ENCODE data around the gene PRKCZ.

PRKCZ gene

DNA sequence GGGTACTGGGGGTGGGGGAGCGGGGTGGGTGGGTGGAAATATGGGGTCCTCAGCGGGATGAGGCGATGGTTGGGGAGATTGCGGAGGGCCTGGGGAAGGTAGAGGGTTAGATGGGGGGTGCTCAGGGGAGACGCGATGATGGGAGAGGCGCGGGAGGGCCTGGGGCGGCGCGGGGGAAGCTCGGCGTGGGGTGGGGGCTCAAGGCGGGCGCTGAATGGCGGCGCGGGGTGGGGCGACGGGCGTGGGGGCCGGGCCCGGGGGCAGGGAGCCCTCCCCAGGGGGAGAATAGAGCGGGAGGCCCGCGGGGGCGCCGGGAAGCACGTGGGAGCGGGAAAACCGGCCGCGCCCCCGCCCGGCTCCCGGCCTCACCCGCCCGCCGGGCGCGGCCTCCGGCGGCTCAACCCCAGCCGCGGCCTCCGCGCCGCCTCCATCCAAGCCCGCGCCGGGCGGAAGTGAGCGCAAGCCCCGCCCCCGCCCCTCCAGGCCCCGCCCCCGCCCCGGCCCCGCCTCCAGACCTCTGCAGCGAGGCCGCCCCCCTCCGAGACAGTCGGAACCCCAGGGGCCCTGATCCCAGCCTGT lies 144.2 kb downstream of the PRKCZ start, which contains the start of gene FAAP20:
Gene FAAP20, minus strand, starts transcription at position 454 of the 579 bp plus-strand sequence. Its CDS starts 23 bp downstream, at position 431.
- peak; percentile 54 to 65 for DNase-seq (ENCODE audit: low read depth in 2 of 2)

- peak; percentile 80 to 84 for DNase-seq (ENCODE audit: low read depth in 2 of 2)
These were observed 144.9 kb downstream of the PRKCZ start for GRCh38 chr1:2194898-2195673.

DNA sequence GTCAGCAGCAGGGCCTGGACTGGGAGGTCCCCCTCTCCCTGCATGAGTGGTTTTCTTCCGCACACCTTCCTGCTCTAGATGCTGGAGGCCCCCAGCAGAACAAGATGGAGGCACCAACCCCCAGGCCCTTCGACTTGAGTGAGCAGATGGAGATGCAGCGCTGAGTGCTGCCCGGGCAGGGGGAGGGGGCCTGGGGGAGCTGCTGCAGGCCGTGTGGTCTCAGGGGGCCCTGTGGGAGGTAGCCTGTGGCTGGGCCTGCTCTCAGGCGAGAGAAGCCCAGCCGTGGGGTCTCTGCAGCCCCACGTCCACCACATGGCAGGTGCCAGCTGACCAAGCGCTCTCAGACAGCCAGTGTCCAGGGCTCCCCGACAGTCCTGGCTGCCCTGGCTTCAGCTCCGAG lies 145.6 kb downstream of the PRKCZ start:
- DNase-seq (ENCODE audit: low read depth in 2 of 2): no peak

- DNase-seq (ENCODE audit: low read depth in 2 of 2): no peak
These were observed 146.9 kb downstream of the PRKCZ start for GRCh38 chr1:2196901-2197638.

GRCh38 chr1:2197707-2198165 lies 147.5 kb downstream of the PRKCZ start:
- no peak for DNase-seq (ENCODE audit: low read depth in 2 of 2)

DNA sequence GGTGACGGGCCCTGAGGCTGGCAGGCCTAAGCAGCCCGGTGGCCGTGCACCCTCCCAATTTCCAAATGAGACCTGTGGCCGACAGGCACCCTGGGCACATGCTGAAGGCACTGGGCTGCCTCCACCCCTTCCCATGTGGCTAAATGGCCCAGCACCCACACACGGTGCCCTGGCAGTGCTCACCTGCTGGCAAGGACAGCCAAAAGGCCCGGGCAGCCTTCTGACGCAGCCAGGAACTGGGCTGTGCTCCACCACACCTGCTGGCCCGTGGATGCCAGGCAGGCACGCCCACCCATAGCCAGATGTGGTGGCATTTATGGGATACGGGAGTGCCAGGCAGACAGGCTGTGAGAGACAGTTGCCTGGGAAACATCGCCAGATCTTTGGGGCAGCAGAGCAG lies 148.4 kb downstream of the PRKCZ start:
- no peak for DNase-seq (ENCODE audit: low read depth in 2 of 2)

DNA sequence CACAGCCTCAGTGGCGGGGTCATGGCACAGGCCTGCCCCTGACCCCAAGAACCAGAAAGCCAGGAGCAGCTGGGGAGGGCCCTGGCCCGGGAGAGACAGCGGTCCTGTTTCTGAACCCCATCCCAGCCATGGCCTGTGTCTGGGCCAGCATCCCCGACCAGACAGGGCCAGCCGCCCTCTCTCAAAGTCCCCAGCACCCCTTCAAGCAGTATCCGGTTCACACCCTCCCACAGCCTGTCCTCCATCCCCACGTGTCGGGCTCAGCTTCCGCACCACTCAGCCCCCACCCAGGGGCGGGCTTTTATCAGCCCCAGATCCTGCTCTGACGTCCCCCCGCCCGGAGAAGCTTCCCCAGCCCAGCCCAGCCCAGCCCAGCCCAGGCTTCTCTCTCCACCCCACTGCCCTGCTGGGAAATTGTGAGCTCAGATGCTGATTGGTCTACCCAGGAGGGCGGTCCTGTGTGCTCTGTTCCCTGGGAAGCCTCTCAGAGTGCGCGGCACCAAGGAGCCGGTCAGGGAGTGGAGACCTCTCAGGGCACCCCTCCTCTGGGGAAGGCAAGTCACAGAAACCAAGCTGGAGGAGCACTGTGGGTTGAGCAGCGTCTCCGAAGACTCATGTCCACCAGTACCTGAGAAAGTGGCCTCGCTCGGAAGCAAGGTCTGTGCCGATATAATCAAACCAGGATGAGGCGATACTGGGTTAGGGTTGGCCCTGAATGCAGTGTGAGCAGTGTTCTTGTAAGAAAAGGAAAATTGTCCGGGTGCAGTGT lies 149.0 kb downstream of the PRKCZ start:
- peak; percentile 76 to 78 for DNase-seq (ENCODE audit: low read depth in 2 of 2)

DNA sequence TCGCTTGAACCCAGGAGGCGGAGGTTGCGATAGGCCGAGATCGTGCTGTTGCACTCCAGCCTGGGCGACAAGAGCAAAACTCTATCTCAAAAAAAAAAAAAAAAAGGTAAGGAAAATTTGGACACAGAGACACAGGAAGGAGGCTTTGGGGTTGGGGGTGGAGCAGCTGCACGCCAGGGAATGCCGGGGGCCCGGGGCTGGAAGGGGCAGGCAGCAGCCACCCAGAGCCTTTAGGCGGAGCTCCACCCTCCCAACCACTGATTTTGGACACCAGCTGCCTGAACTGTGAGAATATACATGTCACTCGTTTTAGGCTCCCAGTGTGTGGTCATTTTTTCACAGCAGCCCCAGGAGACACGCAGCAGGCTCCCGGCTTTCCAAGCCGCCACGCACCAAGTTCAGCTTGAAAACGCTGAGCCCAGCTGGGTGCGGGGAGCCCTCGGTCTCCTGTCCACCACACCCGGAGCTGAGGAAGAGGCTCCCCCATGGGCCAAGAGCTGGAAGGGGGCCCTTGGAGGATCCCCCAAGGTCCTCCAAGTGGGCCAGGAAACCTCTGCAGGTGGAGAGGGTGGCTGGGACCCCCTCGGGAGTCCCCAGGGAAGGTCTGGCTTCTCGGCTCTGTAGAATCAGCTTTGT lies 150.2 kb downstream of the PRKCZ start:
- no peak for DNase-seq (ENCODE audit: low read depth in 2 of 2)

- no peak for DNase-seq (ENCODE audit: low read depth in 2 of 2)
These were observed 150.9 kb downstream of the PRKCZ start for GRCh38 chr1:2201062-2201461.

DNA sequence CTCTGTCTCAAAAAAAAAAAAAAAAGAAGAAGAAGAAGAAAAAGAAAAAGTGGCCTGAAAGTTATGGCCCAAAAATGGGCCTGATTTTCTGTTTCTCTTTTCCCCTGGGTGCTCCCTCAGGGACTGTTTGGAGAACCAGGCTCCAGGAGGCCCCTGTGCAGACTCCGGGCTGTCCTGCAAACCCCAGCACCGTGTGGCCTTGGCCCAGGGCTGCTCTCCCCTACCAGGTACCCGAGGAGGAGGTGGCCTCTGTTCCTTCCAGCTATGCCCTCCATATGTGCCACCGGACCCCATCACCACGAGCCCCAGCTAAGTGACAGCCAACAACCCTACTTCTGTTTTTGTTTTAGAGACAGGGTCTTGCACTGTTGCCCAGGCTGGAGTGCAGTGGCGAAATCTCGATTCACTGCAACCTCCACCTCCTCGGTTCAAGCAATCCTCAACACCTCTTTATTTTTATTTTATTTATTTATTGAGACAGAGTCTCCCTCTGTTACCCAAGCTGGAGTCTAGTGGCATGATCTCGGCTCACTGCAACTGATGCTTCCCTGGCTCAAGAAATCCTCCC lies 151.9 kb downstream of the PRKCZ start:
- no peak for DNase-seq (ENCODE audit: low read depth in 2 of 2)

DNA sequence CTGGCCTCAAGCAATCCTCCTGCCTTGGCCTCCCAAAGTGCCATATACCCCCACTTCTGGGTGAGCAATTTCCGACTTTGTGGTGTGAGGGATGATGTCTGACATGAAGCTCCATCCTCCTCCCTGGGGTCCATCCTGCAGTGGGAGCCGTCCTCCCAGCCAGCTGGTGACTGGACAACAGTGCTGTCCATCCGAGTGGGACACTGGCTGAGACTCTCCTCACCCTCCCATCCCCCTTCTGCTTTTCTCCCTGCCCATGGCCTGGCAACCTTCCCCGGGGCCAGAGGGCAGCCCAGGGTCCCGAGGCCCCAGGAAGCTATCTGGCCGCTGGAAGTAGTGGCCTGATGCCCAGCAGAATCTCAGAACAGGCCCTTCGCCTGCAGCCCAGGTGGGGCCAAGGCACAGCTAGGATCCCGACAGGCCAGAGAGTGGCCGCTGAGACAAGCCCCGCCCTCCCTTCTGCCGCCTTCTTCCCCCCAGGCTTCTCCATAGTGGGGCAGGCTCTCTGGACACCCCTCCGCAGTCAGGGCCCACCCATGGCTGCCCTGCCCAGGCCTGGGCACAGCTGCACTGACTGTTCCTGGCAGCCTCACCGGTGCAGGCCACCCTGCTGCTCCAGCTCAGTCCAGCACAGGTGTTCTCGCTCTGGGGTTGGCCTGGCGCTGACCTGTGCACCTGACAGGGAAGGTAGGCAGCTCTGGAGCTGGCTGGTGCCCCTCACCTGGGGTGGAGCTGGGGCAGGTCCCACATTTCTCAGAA lies 152.8 kb downstream of the PRKCZ start:
- no peak for DNase-seq (ENCODE audit: low read depth in 2 of 2)

DNA sequence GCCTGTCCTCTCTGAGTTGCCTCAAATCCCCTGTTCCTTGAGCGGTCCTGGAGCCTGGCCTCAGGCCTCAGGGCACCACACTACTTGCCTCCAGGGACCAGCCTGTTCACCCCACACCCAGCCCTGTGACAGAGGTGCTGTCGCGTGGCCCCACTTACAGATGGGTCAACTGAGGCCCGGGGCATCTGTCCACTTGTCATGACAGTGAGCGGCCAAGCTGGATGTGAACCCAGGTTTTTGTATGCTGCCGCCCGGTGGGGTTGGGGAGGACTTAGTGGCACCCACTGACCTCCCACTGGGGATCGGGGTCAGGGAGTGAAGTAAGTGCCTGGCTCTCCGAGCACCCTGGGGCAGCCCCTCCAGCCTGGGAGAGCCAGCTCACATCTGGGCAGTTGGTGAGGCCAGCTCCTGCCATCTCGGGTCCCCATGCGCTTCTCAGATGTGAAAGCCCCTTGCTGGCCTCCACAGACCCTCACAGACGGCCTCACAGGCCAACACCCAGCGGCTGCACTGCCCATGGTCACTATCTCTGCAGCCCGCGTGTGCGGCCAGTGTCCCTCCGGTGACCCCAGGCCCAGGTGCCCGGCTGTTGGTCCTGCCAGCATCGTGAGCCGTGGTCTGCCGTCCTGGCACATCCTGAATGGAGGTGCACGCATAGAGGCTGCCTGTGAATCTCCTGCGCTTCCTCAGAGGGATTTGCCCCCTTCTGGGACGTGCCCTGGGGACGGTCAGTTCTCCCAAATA lies 153.6 kb downstream of the PRKCZ start:
- DNase-seq (ENCODE audit: low read depth in 2 of 2): no peak

- no peak for DNase-seq (ENCODE audit: low read depth in 2 of 2)
These were observed 154.4 kb downstream of the PRKCZ start for GRCh38 chr1:2204415-2205190.

GRCh38 chr1:2205191-2205952 lies 155.2 kb downstream of the PRKCZ start:
- peak; percentile 93 for DNase-seq (ENCODE audit: low read depth in 2 of 2)

DNA sequence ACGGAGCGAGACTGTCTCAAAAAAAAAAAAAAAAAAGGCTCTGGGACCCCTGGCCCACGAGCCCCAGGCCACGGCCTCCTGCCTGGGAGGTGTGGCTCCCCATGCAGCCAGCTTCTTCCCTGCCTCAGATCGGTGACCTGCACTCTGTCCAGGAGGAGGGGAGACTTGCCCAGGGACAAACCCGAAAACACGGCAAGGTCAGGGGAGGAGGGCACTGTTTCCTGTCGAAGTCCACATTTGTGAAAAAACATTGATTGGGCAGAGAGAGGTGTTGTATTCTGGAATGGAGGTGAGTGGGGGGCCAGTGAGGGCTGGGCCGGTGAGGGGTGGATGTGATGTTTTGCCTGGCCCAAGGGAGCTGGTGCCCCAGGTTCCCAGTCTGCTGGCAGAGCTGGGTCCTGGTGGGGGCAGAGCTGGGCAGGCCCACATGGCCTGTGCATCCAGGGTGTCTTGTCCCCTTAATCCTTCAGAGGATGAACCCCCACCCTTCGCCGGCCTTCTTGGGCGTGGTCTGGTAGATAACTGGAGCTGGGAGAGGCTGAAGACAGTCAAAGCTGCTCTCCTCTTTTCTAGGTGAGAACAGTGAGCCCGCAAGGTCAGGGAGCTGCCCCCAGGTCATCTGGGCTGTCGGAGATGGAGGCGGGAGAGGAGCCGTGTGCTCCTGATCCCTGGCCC lies 156.7 kb downstream of the PRKCZ start:
- DNase-seq (ENCODE audit: low read depth in 2 of 2): no peak

DNA sequence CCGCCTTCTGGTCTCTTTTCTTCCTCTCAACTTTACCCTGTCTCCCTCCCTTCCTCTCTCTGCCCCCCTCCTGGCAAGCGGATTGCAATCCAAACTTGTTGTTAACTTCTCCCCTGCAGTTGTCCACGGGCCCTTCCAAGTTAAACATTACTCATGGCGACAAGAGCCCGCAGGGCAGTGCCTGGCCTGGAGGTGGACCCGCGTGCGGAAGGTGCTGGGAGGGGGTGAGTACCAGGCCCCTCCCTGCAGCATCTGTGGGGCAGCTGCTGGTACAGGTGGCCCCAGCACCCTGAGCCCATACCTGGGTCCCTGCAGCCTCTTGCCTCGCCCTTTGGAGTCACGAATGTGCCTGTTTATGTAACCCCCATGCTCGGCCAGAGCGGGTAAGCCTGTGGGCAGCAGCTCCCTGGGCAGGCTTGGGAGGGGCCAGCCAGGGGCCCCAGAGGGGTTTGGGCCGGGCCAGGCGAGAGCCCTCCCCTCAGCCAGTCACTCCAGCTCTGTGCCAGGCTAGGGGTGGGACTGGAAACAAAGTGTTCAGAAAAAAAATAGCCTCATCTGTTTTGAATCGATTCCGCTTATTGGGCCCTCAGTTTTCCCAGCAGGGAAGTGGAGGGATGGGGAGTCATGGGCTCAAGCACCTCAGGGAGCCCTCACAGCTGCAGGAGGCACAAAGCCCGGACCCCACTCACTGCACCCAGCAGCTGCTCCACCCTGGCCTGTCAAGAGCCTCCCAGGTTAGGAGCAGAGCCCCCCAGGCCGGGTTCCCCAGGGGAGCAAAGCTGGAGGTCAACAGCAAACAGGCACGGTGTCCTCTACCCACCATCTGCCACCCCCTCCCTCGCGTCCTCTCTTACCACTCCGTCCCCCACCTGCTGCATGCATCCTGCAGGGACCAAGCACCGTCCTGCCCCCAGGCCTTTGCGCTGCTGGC lies 158.4 kb downstream of the PRKCZ start:
- no peak for DNase-seq (ENCODE audit: low read depth in 2 of 2)

Measured in stimulated activated CD8-positive, alpha-beta memory T cell treated with anti-CD3 and anti-CD28 coated beads, Interleukin-2, amount 100 ng/mL, for 48 hours (primary cell).